ENCODE results near the gene TXNDC17. TPM values are rescaled to one million over a fixed set of nuclear protein-coding genes. Genes with fewer than 3 reads are reported as not detected.
"Not testable (repeated sequence)": the region's sequence is repeated elsewhere in the genome, so short reads cannot be mapped to it uniquely, and the experiment has no call there.

The TXNDC17 gene
- polyA plus RNA-seq, 4 donors = 49.1 to 91.7 (median 82.0) TPM

- DNase-seq (ENCODE audit: low read depth in 4 of 4, low spot score in 3 of 4) = no peak
Observed at GRCh38 chr17:6681671-6682070, 40.8 kb downstream of the TXNDC17 start.

- no peak for DNase-seq (ENCODE audit: low read depth in 4 of 4, low spot score in 3 of 4)
Observed at GRCh38 chr17:6682339-6682738, 41.5 kb downstream of the TXNDC17 start.

- DNase-seq (ENCODE audit: low read depth in 4 of 4, low spot score in 3 of 4) = no peak
Observed at GRCh38 chr17:6683081-6683684, 42.3 kb downstream of the TXNDC17 start.

- DNase-seq (ENCODE audit: low read depth in 4 of 4, low spot score in 3 of 4) = no peak
Observed at GRCh38 chr17:6683730-6684459, 43.0 kb downstream of the TXNDC17 start.

- no peak for DNase-seq (ENCODE audit: low read depth in 4 of 4, low spot score in 3 of 4)
Observed at GRCh38 chr17:6684460-6684783, 43.6 kb downstream of the TXNDC17 start.

- no peak for DNase-seq (ENCODE audit: low read depth in 4 of 4, low spot score in 3 of 4)
Observed at GRCh38 chr17:6684881-6685767, 44.3 kb downstream of the TXNDC17 start.

GRCh38 chr17:6686026-6686425 lies 45.2 kb downstream of the TXNDC17 start:
- DNase-seq (ENCODE audit: low read depth in 4 of 4, low spot score in 3 of 4) = no peak

GRCh38 chr17:6688944-6689343 lies 48.1 kb downstream of the TXNDC17 start:
- DNase-seq (ENCODE audit: low read depth in 4 of 4, low spot score in 3 of 4) = no peak

- DNase-seq (ENCODE audit: low read depth in 4 of 4, low spot score in 3 of 4) = no peak
Observed at GRCh38 chr17:6690641-6691040, 49.8 kb downstream of the TXNDC17 start.

- DNase-seq (ENCODE audit: low read depth in 4 of 4, low spot score in 3 of 4) = no peak
Observed at GRCh38 chr17:6691546-6691945, 50.7 kb downstream of the TXNDC17 start.

- DNase-seq (ENCODE audit: low read depth in 4 of 4, low spot score in 3 of 4) = not testable (repeated sequence)
Observed at GRCh38 chr17:6691958-6692357, 51.1 kb downstream of the TXNDC17 start.

Other genes starting within 250 kb of the TXNDC17 start
- gene AIPL1, start 205.9 kb upstream of the TXNDC17 start, polyA plus RNA-seq (ENCODE audit: insufficient read length in 4 of 4) = under 1 TPM; 0.04 to 0.08 (median 0.06) TPM
- gene PIMREG, start 196.6 kb upstream of the TXNDC17 start, polyA plus RNA-seq (ENCODE audit: insufficient read length in 4 of 4) = 10 to 100 TPM; 12.0 to 24.1 (median 19.9) TPM
- gene PITPNM3, start 84.5 kb upstream of the TXNDC17 start, polyA plus RNA-seq (ENCODE audit: insufficient read length in 4 of 4) = 10 to 100 TPM in 1 of 4 donors, 1 to 10 TPM in 3; 7.6 to 16.5 (median 9.4) TPM
- 10 to 100 TPM; 28.7 to 39.7 (median 37.6) TPM for gene KIAA0753, start 349 bp upstream of the TXNDC17 start, polyA plus RNA-seq (ENCODE audit: insufficient read length in 4 of 4)
- gene MED31, start 10.5 kb downstream of the TXNDC17 start, polyA plus RNA-seq (ENCODE audit: insufficient read length in 4 of 4) = 10 to 100 TPM; 21.9 to 29.5 (median 28.8) TPM
- 10 to 100 TPM in 2 of 4 donors, 1 to 10 TPM in 2; 8.0 to 12.7 (median 9.6) TPM for gene C17orf100, start 10.7 kb downstream of the TXNDC17 start, polyA plus RNA-seq (ENCODE audit: insufficient read length in 4 of 4)
- 1 to 10 TPM in 3 of 4 donors, under 1 TPM in 1; 0.57 to 3.4 (median 2.3) TPM for gene SLC13A5, start 72.3 kb downstream of the TXNDC17 start, polyA plus RNA-seq (ENCODE audit: insufficient read length in 4 of 4)
- gene XAF1, start 115.0 kb downstream of the TXNDC17 start, polyA plus RNA-seq (ENCODE audit: insufficient read length in 4 of 4) = 10 to 100 TPM in 2 of 4 donors, 1 to 10 TPM in 2; 4.7 to 15.4 (median 11.0) TPM
- gene FBXO39, start 135.2 kb downstream of the TXNDC17 start, polyA plus RNA-seq (ENCODE audit: insufficient read length in 4 of 4) = under 1 TPM in 3 of 4 donors, not detected in 1; 0.08 to 0.29 (median 0.20) TPM
- gene TEKT1, start 190.7 kb downstream of the TXNDC17 start, polyA plus RNA-seq (ENCODE audit: insufficient read length in 4 of 4) = under 1 TPM in 3 of 4 donors, not detected in 1; 0.34 to 0.67 (median 0.53) TPM